Adrenal gland (tissue), 12 donors: ENCODE results near the gene MAP2K7. TPM values are rescaled to one million over a fixed set of nuclear protein-coding genes. Genes with fewer than 3 reads are reported as not detected.
A peak's percentile ranks its signal among the peaks of the same experiment; 100 is the strongest.

Source experiments
- DNase-seq, 7 donors: peaks; one replicate each; pipeline ENCODE4 v3.0.0-alpha.2; 2019 to 2020
- H3K27ac ChIP-seq, 5 donors: fragments of 200-600 bp; sonication (generic) in 4 of 5; 1 replicate in 3 of 5; 2 replicates in 2 of 5; pipeline versions ENCODE4 v1.5.1 to v1.8.0; 2016 to 2020; ENCODE audit warnings: mild to moderate bottlenecking in 1 of 5
- H3K27me3 ChIP-seq: fragments of 200-600 bp; 2 replicates; pipeline ENCODE4 v1.8.0; 2021
- H3K36me3 ChIP-seq, 2 donors: fragments of 200-600 bp; replicated peaks in 1 of 2; 1 replicate in 1 of 2; 2 replicates in 1 of 2; pipeline versions ENCODE4 v1.5.1 to v1.8.0; 2018 to 2022
- H3K4me1 ChIP-seq, 2 donors: fragments of 200-600 bp; replicated peaks in 1 of 2; 1 replicate in 1 of 2; 2 replicates in 1 of 2; pipeline versions ENCODE4 v1.5.1 to v1.8.0; 2018 to 2021
- H3K4me3 ChIP-seq, 4 donors: fragments of 200-600 bp; sonication (generic) in 3 of 4; one replicate each; pipeline ENCODE4 v1.5.1; 2016 to 2018
- H3K9me3 ChIP-seq, 3 donors: fragments of 200-600 bp; sonication (generic) in 1 of 3; replicated peaks in 1 of 3; 1 replicate in 2 of 3; 2 replicates in 1 of 3; pipeline versions ENCODE4 v1.5.1 to v1.8.0; 2016 to 2021
- POLR2A ChIP-seq, 2 donors: fragments of 450-650 bp; IDR thresholded peaks; one replicate each; pipeline ENCODE4 v1.6.1; 2017; ENCODE audit warnings: antibody characterized with exemption in 2 of 2, mild to moderate bottlenecking in 2 of 2, moderate library complexity in 1 of 2
- WGBS, 4 donors: extraction: QIAGEN DNeasy Blood & Tissue Kit in 2 of 4; methylation state at CpG; one replicate each; pipeline versions ENCODE4 v1.1.5 to v1.1.7; 2013 to 2017; 5-methylcytosine and 5-hydroxymethylcytosine counted together
- intact Hi-C, 2 donors: fragments of 100-400 bp; cut with DNase I; formaldehyde crosslinking; loops; one replicate each; pipeline versions ENCODE4 v1.14.1 to v1.15.0; 2022 to 2023
- polyA plus RNA-seq, 3 donors: library from polyadenylated mRNA; stranded (reverse); fragments of 200-250 nt in 2 of 3; fragments of 350-450 nt in 1 of 3; fragmentation: Illumina TruSeq in 1 of 3; extraction: RNeasy Lipid Tissue Mini Kit (QIAGEN cat#74804) in 1 of 3; gene quantifications; one replicate each; pipeline ENCODE4 v1.2.3, GENCODE V29; 2013 to 2014
- total RNA-seq, 9 donors: library from RNA; depleted of rRNA in 4 of 9; stranded (reverse); fragments of >200 nt in 4 of 9; fragments of 120-200 nt in 1 of 9; fragmentation: NEBNext Ultra II Directional in 1 of 9; extraction: Animal tissue kit (Norgen Biotek cat#: 25700) in 1 of 9; gene quantifications; one replicate each; pipeline versions ENCODE4 v1.1.0 to v1.2.4, GENCODE V29; 2013 to 2023
- TF ChIP-seq, protein P1 (sequence below), 6 experiments: fragments of 450-650 bp in 4 of 6; fragments of 200-600 bp in 2 of 6; sonication (generic) in 1 of 6; IDR thresholded peaks; 1 replicate in 5 of 6; 2 replicates in 1 of 6; pipeline versions ENCODE4 v1.5.1 to v1.8.0; 2016 to 2021; ENCODE audit warnings: antibody characterized with exemption in 6 of 6, mild to moderate bottlenecking in 2 of 6, moderate library complexity in 1 of 6
- donor health status: healthy with polysubstance abuse.
- donor health status: Bipolar disorder and iron deficiency.
- donor health status: DM: yes; HTN: yes; CAD: no.
- donor health status: DM: no; HTN: no; CAD: no.
- donor health status: DM: no; HTN: no; CAD: no.
- donor health status: DM: yes; HTN: yes; CAD: no.

The MAP2K7 gene
- total and polyA plus RNA-seq, 12 donors = 6.8 to 110 (median 20.5) TPM

GRCh38 chr19:7923295-7924191 is 19.9 kb downstream of the MAP2K7 start:
- DNase-seq = peak in 1 of 7 donors; percentile 63
- peaks cover 0 to 11% of the 10 kb centered on the region in 2 donors for H3K36me3 ChIP-seq
- 86 to 89% (median 88%) methylated on average over 24 to 31 of the region's 31 CpGs for WGBS, 4 donors
- TF ChIP-seq POLR2A (IDR thresholded peaks at IDR 0.05) = no peak
- TF ChIP-seq, protein P1, sequence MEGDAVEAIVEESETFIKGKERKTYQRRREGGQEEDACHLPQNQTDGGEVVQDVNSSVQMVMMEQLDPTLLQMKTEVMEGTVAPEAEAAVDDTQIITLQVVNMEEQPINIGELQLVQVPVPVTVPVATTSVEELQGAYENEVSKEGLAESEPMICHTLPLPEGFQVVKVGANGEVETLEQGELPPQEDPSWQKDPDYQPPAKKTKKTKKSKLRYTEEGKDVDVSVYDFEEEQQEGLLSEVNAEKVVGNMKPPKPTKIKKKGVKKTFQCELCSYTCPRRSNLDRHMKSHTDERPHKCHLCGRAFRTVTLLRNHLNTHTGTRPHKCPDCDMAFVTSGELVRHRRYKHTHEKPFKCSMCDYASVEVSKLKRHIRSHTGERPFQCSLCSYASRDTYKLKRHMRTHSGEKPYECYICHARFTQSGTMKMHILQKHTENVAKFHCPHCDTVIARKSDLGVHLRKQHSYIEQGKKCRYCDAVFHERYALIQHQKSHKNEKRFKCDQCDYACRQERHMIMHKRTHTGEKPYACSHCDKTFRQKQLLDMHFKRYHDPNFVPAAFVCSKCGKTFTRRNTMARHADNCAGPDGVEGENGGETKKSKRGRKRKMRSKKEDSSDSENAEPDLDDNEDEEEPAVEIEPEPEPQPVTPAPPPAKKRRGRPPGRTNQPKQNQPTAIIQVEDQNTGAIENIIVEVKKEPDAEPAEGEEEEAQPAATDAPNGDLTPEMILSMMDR (IDR thresholded peaks at IDR 0.05) = no peak
- H3K27me3 ChIP-seq = peaks cover 3% of the 10 kb centered on the region
- H3K4me3 ChIP-seq = no peak overlapping the region
- H3K9me3 ChIP-seq = no peaks in the 10 kb centered on the region
- no peak overlapping the region for H3K27ac ChIP-seq
- peaks cover 48 to 54% of the 10 kb centered on the region in 2 donors for H3K4me1 ChIP-seq
- intact Hi-C loops = no loop called here

DNA sequence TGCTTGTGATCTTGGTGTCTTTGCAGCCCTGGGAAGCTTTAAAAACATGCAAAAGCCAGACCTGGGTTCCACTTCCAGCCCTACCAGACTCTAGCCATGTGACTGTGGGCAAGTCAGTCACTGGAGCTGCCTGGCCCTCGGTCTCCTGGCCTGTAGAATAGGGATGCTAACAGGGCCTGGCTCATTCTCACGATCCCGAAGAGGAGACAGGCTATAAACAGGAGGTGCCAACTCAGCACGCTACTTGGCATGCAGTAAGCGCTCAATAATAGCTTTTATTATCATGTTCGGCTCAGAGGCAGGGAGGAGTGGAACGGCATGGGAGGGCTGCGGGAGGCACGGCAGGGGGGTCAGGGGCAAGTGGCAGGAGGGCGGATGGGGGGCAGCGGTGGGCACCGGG is 20.6 kb downstream of the MAP2K7 start:
- Histone ChIP-seq H3K4me3 (no peak overlapping the region), H3K4me1 (peaks cover 52 to 58% of the 10 kb centered on the region in 2 donors), H3K27me3 (no peaks in the 10 kb centered on the region), H3K36me3 (peaks cover 0 to 11% of the 10 kb centered on the region in 2 donors), H3K9me3 (no peaks in the 10 kb centered on the region), H3K27ac (no peak overlapping the region)
- intact Hi-C loops = no loop called here
- peak in 1 of 7 donors; percentile 56 for DNase-seq
- TF ChIP-seq, protein P1 (IDR thresholded peaks at IDR 0.05) = no peak
- TF ChIP-seq POLR2A (IDR thresholded peaks at IDR 0.05) = no peak
- WGBS, 4 donors = 64 to 72% (median 67%) methylated on average over 9 to 12 of the region's 12 CpGs

- TF ChIP-seq, protein P1 (IDR thresholded peaks at IDR 0.05) = no peak
- TF ChIP-seq POLR2A (IDR thresholded peaks at IDR 0.05) = no peak
- intact Hi-C loops = no loop called here
- Histone ChIP-seq H3K9me3 (no peaks in the 10 kb centered on the region), H3K27me3 (no peaks in the 10 kb centered on the region), H3K4me3 (peak overlapping the region in 1 of 4 donors; percentile 71), H3K4me1 (peaks cover 56 to 61% of the 10 kb centered on the region in 2 donors), H3K36me3 (peaks cover 0 to 11% of the 10 kb centered on the region in 2 donors), H3K27ac (no peak overlapping the region)
- DNase-seq = peak in 6 of 7 donors; percentile 33 to 68 (median 60)
- WGBS, 4 donors = 30 to 39% (median 32%) methylated on average over 11 to 33 of the region's 34 CpGs; no CpG with 5 or more reads in 1 of the 4 donors
These were observed 21.0 kb downstream of the MAP2K7 start for GRCh38 chr19:7924651-7925170.

GRCh38 chr19:7925171-7925851 is 21.6 kb downstream of the MAP2K7 start:
- Histone ChIP-seq H3K27me3 (no peaks in the 10 kb centered on the region), H3K4me1 (peaks cover 58 to 62% of the 10 kb centered on the region in 2 donors), H3K27ac (no peak overlapping the region), H3K36me3 (peaks cover 0 to 11% of the 10 kb centered on the region in 2 donors), H3K4me3 (peak overlapping the region in 1 of 4 donors; percentile 71), H3K9me3 (no peaks in the 10 kb centered on the region)
- TF ChIP-seq, protein P1 (IDR thresholded peaks at IDR 0.05) = peak; percentile 18 to 83 (median 60)
- TF ChIP-seq POLR2A (IDR thresholded peaks at IDR 0.05) = no peak
- peak; percentile 69 to 86 (median 78) for DNase-seq
- WGBS, 4 donors = 0 to 2% (median 1%) methylated on average over 9 to 97 of the region's 98 CpGs; no CpG with 5 or more reads in 1 of the 4 donors
- intact Hi-C loops = no loop called here
